GM10847 (cell line): ENCODE measurements around the gene HP.

Experiments used
- POLR2A ChIP-seq: IDR thresholded peaks from 2 replicates; pipeline ENCODE4 v1.6.1; 2011; ENCODE audit not compliant: insufficient read length; ENCODE audit errors: extremely low read depth

The HP gene

GRCh38 chr16:72064361-72064894 lies 10.1 kb downstream of the HP start:
- TF ChIP-seq POLR2A, result no peak

GRCh38 chr16:72066747-72067146 lies 12.4 kb downstream of the HP start:
- TF ChIP-seq POLR2A, result no peak

- no peak for TF ChIP-seq POLR2A
Measured at GRCh38 chr16:72068930-72069329, 14.6 kb downstream of the HP start.

GRCh38 chr16:72072514-72073342 lies 18.4 kb downstream of the HP start:
- no peak for TF ChIP-seq POLR2A

- no peak for TF ChIP-seq POLR2A
Measured at GRCh38 chr16:72073560-72074230, 19.4 kb downstream of the HP start.

GRCh38 chr16:72083778-72084404 lies 29.6 kb downstream of the HP start:
- no peak for TF ChIP-seq POLR2A

GRCh38 chr16:72084445-72084844 lies 30.1 kb downstream of the HP start:
- TF ChIP-seq POLR2A, result no peak

GRCh38 chr16:72085002-72085401 lies 30.7 kb downstream of the HP start:
- no peak for TF ChIP-seq POLR2A

GRCh38 chr16:72091217-72091616 lies 36.9 kb downstream of the HP start:
- TF ChIP-seq POLR2A, result no peak

GRCh38 chr16:72092832-72093447 lies 38.6 kb downstream of the HP start:
- no peak for TF ChIP-seq POLR2A

- peak; percentile 49 for TF ChIP-seq POLR2A
Measured at GRCh38 chr16:72093448-72094265, 39.4 kb downstream of the HP start, which contains the start of the genes DHX38 and TXNL4B. TSS of gene DHX38 (plus strand) at chr16:72093847. CDS start at chr16:72096158, 2,311 bp downstream. TSS of gene TXNL4B (minus strand) at chr16:72093620. CDS start at chr16:72090749, 2,871 bp downstream.

GRCh38 chr16:72094266-72094610 lies 39.9 kb downstream of the HP start:
- TF ChIP-seq POLR2A, result no peak

GRCh38 chr16:72098936-72099335 lies 44.6 kb downstream of the HP start:
- no peak for TF ChIP-seq POLR2A

GRCh38 chr16:72099377-72099818 lies 45.1 kb downstream of the HP start:
- TF ChIP-seq POLR2A, result no peak

- TF ChIP-seq POLR2A, result no peak
Measured at GRCh38 chr16:72101195-72101594, 46.9 kb downstream of the HP start.

- TF ChIP-seq POLR2A, result no peak
Measured at GRCh38 chr16:72104905-72105304, 50.6 kb downstream of the HP start.
